Measurements from ENCODE around the gene DKK1. TPM values are rescaled to one million over a fixed set of nuclear protein-coding genes. Genes with fewer than 3 reads are reported as not detected.

The DKK1 gene
- total RNA-seq, 1 donor from 2014 or later, result 6.1 TPM

DNA sequence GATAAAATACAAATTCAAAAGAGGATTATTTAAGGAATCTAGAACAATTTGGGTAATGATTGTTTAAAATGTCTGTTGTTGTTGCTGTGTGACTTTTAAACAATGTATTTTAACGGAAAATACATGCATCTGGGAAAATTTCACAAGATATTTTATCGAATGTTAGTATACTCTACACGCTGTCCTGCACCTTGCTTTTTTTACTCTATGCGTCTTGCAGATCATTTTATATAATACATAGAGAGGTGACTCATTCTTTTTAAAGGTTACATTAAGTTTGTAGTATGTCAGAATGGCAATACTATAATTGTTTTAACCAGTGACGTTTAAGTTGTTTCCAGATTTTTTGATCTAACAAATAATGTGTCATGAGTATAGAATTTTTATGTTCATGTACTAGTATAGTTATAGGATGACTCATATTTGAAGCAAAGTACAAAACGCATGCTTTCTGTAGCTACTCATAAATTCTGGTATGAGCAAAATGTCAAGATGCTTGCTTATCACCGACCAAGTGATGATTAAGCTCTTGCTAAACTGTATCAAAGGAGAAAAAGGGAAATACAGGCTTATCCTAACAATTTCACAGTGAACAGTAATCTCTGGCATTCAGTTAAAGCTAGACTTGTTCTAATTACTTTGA lies 4.9 kb downstream of the DKK1 start:
- Histone ChIP-seq H3K4me3 (ENCODE audit: low read depth, low read length) (no peak overlapping the region), H3K27me3 (ENCODE audit: control insufficient read depth, insufficient read depth, low read length) (no peaks in the 10 kb centered on the region), H3K36me3 (ENCODE audit: control insufficient read depth, insufficient read depth, low read length) (no peaks in the 10 kb centered on the region)
- TF ChIP-seq, protein P1, sequence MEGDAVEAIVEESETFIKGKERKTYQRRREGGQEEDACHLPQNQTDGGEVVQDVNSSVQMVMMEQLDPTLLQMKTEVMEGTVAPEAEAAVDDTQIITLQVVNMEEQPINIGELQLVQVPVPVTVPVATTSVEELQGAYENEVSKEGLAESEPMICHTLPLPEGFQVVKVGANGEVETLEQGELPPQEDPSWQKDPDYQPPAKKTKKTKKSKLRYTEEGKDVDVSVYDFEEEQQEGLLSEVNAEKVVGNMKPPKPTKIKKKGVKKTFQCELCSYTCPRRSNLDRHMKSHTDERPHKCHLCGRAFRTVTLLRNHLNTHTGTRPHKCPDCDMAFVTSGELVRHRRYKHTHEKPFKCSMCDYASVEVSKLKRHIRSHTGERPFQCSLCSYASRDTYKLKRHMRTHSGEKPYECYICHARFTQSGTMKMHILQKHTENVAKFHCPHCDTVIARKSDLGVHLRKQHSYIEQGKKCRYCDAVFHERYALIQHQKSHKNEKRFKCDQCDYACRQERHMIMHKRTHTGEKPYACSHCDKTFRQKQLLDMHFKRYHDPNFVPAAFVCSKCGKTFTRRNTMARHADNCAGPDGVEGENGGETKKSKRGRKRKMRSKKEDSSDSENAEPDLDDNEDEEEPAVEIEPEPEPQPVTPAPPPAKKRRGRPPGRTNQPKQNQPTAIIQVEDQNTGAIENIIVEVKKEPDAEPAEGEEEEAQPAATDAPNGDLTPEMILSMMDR (IDR thresholded peaks at IDR 0.05; ENCODE audit: insufficient read depth, low read length, poor library complexity, severe bottlenecking), result no peak
- DNase-seq (ENCODE audit: low read depth), result peak; percentile 77

DNA sequence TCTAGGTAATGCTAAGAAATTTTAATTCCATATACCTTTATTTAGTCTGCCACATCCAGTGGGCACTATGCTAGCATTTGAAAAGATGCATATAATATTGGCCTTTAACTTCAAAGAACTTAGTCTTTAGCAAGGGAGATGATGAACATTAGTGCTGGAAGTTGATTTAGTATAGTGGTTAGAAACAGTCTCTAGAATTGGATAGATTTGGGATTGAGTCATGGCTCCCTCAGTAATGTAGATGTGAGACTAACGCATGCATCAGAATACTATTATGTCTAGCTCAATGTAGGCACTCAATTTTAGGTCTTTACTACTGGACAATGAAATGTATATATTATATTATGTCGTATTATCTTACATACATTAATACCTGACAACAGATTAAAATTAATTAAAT lies 5.8 kb downstream of the DKK1 start:
- TF ChIP-seq, protein P1 (IDR thresholded peaks at IDR 0.05; ENCODE audit: insufficient read depth, low read length, poor library complexity, severe bottlenecking), result no peak
- Histone ChIP-seq H3K4me3 (ENCODE audit: low read depth, low read length) (no peak overlapping the region), H3K27me3 (ENCODE audit: control insufficient read depth, insufficient read depth, low read length) (no peaks in the 10 kb centered on the region), H3K36me3 (ENCODE audit: control insufficient read depth, insufficient read depth, low read length) (no peaks in the 10 kb centered on the region)
- no peak for DNase-seq (ENCODE audit: low read depth)

DNA sequence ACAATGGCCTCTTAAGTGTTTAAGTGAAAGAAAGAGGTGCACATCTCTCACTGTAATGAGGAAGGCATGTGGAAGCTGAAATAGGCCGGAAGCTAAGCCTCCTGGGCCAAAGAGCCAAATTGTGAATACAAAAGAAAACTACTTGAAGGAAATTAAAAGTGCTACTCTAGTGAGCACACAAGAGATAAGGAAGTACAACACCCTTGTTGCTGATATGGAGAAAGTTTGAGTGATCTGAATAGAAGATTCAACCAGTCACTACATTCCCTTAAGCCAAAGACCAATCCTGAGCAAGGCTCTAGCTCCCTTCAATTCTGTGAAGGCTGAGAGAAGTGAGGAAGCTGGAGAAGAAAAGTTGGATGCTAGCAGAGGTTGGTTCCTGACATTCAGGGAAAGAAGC lies 8.2 kb downstream of the DKK1 start:
- TF ChIP-seq, protein P1 (IDR thresholded peaks at IDR 0.05; ENCODE audit: insufficient read depth, low read length, poor library complexity, severe bottlenecking), result no peak
- Histone ChIP-seq H3K27me3 (ENCODE audit: control insufficient read depth, insufficient read depth, low read length) (no peaks in the 10 kb centered on the region), H3K36me3 (ENCODE audit: control insufficient read depth, insufficient read depth, low read length) (no peaks in the 10 kb centered on the region), H3K4me3 (ENCODE audit: low read depth, low read length) (no peak overlapping the region)
- DNase-seq (ENCODE audit: low read depth), result no peak

DNA sequence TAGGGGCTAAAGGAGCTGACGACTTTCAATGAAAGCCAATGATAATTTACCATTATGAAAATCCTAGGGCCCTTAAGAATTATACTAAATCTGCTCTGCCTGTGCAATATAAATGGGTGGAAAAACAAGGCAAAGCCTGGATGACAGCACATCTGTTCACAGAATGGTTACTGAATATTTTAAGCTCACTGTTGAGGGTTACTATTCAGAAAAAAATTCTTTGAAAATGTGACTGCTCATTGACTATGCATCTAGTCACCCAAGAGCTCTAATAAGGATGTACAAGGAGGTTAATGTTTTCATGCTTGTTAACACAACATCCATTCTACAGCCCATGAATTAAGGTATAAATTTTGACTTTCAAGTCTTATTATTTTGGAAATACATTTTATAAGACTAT lies 8.9 kb downstream of the DKK1 start:
- no peak for DNase-seq (ENCODE audit: low read depth)
- no peaks in the 10 kb centered on the region for H3K27me3 ChIP-seq (ENCODE audit: control insufficient read depth, insufficient read depth, low read length)
- H3K4me3 ChIP-seq (ENCODE audit: low read depth, low read length), result no peak overlapping the region
- H3K36me3 ChIP-seq (ENCODE audit: control insufficient read depth, insufficient read depth, low read length), result no peaks in the 10 kb centered on the region
- TF ChIP-seq, protein P1 (IDR thresholded peaks at IDR 0.05; ENCODE audit: insufficient read depth, low read length, poor library complexity, severe bottlenecking), result no peak

DNA sequence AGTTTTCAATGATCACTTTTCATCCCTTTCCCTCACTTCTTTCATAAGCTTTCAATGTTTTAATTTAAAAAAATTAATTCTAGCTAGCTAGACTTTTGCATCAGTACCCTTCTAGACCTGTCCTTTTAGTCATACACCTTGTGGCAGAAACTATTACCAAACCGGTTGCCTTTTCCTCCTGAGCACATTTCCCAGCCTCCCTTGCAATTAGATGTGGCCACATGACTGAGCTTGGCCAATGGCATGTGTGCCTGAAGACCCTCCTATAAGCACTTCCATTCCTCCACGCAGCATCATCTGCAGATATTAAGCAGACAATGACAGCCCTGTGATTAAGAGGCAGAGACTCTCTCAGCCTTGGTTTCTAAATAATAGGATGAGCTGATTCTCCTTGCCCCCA lies 12.3 kb downstream of the DKK1 start:
- Histone ChIP-seq H3K4me3 (ENCODE audit: low read depth, low read length) (no peak overlapping the region), H3K36me3 (ENCODE audit: control insufficient read depth, insufficient read depth, low read length) (no peaks in the 10 kb centered on the region), H3K27me3 (ENCODE audit: control insufficient read depth, insufficient read depth, low read length) (no peaks in the 10 kb centered on the region)
- TF ChIP-seq, protein P1 (IDR thresholded peaks at IDR 0.05; ENCODE audit: insufficient read depth, low read length, poor library complexity, severe bottlenecking), result no peak
- DNase-seq (ENCODE audit: low read depth), result no peak
